ENCODE data around the gene MSANTD3. TPM values are rescaled to one million over a fixed set of nuclear protein-coding genes. Genes with fewer than 3 reads are reported as not detected.

Gene MSANTD3
- total and polyA plus RNA-seq, 2 experiments from 2014 or later: 27.6 to 48.6 TPM

DNA sequence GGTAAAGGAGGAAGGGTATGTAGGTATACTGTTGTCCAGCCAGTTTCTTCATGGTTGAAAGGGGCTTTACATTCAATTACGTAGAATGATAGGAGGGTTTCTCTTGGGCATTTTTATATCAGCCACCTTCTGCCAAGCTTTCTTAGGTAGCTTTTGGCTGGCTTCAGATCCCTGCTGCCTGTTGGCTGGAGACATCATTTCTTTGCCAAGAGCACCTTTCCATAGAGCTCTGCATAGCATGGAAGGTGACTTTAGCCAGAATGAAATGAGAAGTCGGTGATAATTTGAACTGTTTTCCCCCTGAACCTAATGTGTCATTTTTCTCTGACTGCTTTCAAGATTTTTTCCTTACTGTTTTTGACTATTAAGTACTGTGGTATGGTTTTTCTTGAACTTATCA, 72.9 kb downstream of the MSANTD3 start:
- TF ChIP-seq EZH2phosphoT487 (IDR thresholded peaks at IDR 0.05; ENCODE audit: insufficient read depth, low read depth): no peak
- Histone ChIP-seq H3K9ac (no peak overlapping the region), H4K20me1 (ENCODE audit: insufficient read depth) (no peaks in the 10 kb centered on the region), H3K27ac (no peak overlapping the region), H3K4me2 (ENCODE audit: unreplicated experiment) (no peak overlapping the region), H3K36me3 (ENCODE audit: low read depth) (no peaks in the 10 kb centered on the region), H3K27me3 (replicated peaks; ENCODE audit: insufficient read depth) (no peaks in the 10 kb centered on the region), H3K9me3 (ENCODE audit: low read depth) (no peaks in the 10 kb centered on the region), H3F3A (ENCODE audit: insufficient read depth) (no peaks in the 10 kb centered on the region), H2AFZ (no peak overlapping the region), H3K4me1 (ENCODE audit: insufficient read depth) (peaks cover 2% of the 10 kb centered on the region; the same call in 1 of the 2 replicates), H3K4me3 (no peak overlapping the region), H3K9me2 (ENCODE audit: insufficient read depth) (no peaks in the 10 kb centered on the region), H3K79me2 (ENCODE audit: insufficient read depth) (peaks cover 15% of the 10 kb centered on the region)
- DNase-seq: no peak
- 95 to 100% methylated on average over 2 of the region's 2 CpGs for WGBS, 2 experiments (ENCODE audit: low coverage in 1 of 2, low lambda C conversion rate in 2 of 2, missing lambda C conversion rate in 2 of 2)
- in situ Hi-C loops (cut with MboI): no loop called here

Other genes starting within 250 kb of the MSANTD3 start
- gene TEX10, start 74.2 kb upstream of the MSANTD3 start, total RNA-seq (2014; rRNA removed; shearing (Covaris generic)): 28.3 and 30.9 TPM in 2 replicates
- gene TEX10, start 74.2 kb upstream of the MSANTD3 start, polyA plus RNA-seq (2016; fragmentation: Nextera tagmentation; extraction: Ambion mirVana): 19.6 and 20.9 TPM in 2 replicates
- 0.43 and 4.4 TPM in 2 replicates for gene TMEFF1, start 46.0 kb downstream of the MSANTD3 start, total RNA-seq (2014; rRNA removed; shearing (Covaris generic))
- gene TMEFF1, start 46.0 kb downstream of the MSANTD3 start, polyA plus RNA-seq (2016; fragmentation: Nextera tagmentation; extraction: Ambion mirVana): 0.34 and 0.68 TPM in 2 replicates
- 1.7 and 1.9 TPM in 2 replicates for gene CAVIN4, start 150.9 kb downstream of the MSANTD3 start, total RNA-seq (2014; rRNA removed; shearing (Covaris generic))
- gene CAVIN4, start 150.9 kb downstream of the MSANTD3 start, polyA plus RNA-seq (2016; fragmentation: Nextera tagmentation; extraction: Ambion mirVana): 0.60 and 0.65 TPM in 2 replicates